ENCODE data around the gene SFTA2. TPM values are rescaled to one million over a fixed set of nuclear protein-coding genes. Genes with fewer than 3 reads are reported as not detected.

Gene SFTA2
- total and polyA plus RNA-seq, 2 of the 8 experiments (the other 6 are each of a cell fraction or from before 2014, with no cell fraction given) = not detected

DNA sequence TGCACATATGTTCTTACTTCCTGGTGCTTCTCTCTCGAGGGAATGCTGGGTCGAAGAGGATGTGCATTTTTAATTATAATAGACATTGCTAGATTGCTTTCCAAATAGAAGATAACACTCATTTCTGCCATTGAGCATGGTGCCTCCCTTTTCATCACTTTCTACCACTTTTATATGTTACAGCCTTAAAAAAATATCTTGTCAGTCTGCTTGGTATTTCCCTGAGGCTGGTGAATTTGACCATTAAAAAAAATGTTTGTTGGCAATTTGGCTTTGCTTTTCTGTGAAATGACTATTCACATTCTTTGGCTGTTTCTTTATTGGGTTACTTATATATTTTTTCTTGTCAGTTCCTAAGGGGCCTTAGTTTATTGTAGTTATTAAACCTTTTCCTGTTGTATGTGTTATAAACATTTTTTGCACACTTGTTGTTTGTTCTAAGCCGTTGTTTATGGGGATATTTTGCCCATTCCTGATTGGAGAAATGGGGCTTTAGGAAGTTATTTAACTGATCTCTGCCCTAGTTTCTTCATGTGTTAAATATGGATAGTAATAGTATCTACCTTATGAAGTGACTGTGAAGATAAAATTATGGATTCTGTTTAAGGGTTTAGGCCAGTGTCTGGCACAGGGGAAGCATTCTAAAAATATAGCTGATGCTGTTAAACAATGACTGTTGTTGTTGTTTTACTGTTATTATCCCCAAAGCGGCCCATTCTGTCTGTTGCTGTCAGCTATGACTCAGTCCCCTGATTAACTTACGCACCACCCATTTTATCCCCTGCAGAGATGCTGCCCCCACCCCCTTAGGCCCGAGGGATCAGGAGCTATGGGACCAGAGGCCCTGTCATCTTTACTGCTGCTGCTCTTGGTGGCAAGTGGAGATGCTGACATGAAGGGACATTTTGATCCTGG lies 43.8 kb downstream of the SFTA2 start:
- POLR2A ChIA-PET (ENCODE audit: partially characterized antibody) = interaction anchor here (0.7 to 19.5 kb wide), 5 partner anchors 10 to 54 kb away, joined by 3 to 452 read pairs (median 3); no protein-coding TSS in a partner anchor
- peaks cover 9 to 73% of the 10 kb centered on the region in 2 experiments for H3K79me2 ChIP-seq (ENCODE audit: control insufficient read depth in 1 of 2, insufficient read depth in 2 of 2, low read length in 2 of 2)

More for the DNA sequence above, 43.8 kb downstream of the SFTA2 start:
- Histone ChIP-seq H3K4ac (replicated peaks; ENCODE audit: insufficient read length, low read depth, low read length) (no peak overlapping the region), H2BK12ac (ENCODE audit: low read depth, low read length) (no peak overlapping the region), H3K4me2 (ENCODE audit: insufficient read depth in 1 of 2, low read depth in 2 of 2, low read length in 2 of 2) (no peak overlapping the region), H3K4me1 (replicated peaks in 1 of 4; ENCODE audit: control insufficient read depth in 3 of 4, insufficient read depth in 4 of 4, low read length in 3 of 4) (peaks cover 6 to 28% (median 23%) of the 10 kb centered on the region in 4 experiments), H2BK5ac (ENCODE audit: low read depth, low read length) (no peak overlapping the region), H2BK120ac (replicated peaks; ENCODE audit: low read depth, low read length) (no peak overlapping the region), H4K91ac (replicated peaks; ENCODE audit: insufficient read length, low read length) (no peak overlapping the region), H2AK5ac (ENCODE audit: low read depth, low read length) (no peak overlapping the region), H3K14ac (ENCODE audit: insufficient read length) (no peak overlapping the region), H2BK20ac (ENCODE audit: low read length) (no peak overlapping the region), H3K23ac (ENCODE audit: insufficient read length) (no peak overlapping the region), H3K9ac (replicated peaks in 1 of 4; ENCODE audit: extremely low read depth in 1 of 4, low read depth in 3 of 4, low read length in 3 of 4) (no peak overlapping the region), H3K23me2 (ENCODE audit: low read depth, low read length) (peaks cover 23% of the 10 kb centered on the region), H4K8ac (ENCODE audit: extremely low read depth, insufficient read depth, low read length) (no peak overlapping the region), H4K20me1 (replicated peaks in 1 of 2; ENCODE audit: control insufficient read depth in 1 of 2, insufficient read depth in 2 of 2, low read length in 2 of 2) (peaks cover 4 to 30% of the 10 kb centered on the region in 2 experiments), H2BK15ac (ENCODE audit: low read length) (no peak overlapping the region), H3K27ac (ENCODE audit: low read depth, low read length) (0 out of 2 replicates have a peak overlapping the region, but pooled peaks have one; percentile 0), H3K79me1 (ENCODE audit: low read depth, low read length) (peaks cover 21% of the 10 kb centered on the region), H3K36me3 (ENCODE audit: control insufficient read depth in 2 of 4, insufficient read depth in 4 of 4, low read length in 3 of 4) (peaks cover 23 to 46% (median 37%) of the 10 kb centered on the region in 4 experiments), H3K56ac (replicated peaks; ENCODE audit: insufficient read length, low read depth, low read length) (no peak overlapping the region), H3K18ac (ENCODE audit: extremely low read depth, low read length) (no peak overlapping the region), H3K4me3 (ENCODE audit: extremely low read depth in 1 of 4, insufficient read depth in 2 of 4, low read depth in 3 of 4, low read length in 4 of 4) (no peak overlapping the region), H3K9me3 (ENCODE audit: insufficient read depth in 2 of 2, low read depth in 1 of 2, low read length in 1 of 2) (no peaks in the 10 kb centered on the region), H2AFZ (ENCODE audit: low read length) (no peak overlapping the region), H3K27me3 (replicated peaks in 1 of 4; ENCODE audit: control insufficient read depth in 3 of 4, extremely low read depth in 1 of 4, insufficient read depth in 3 of 4, low read length in 3 of 4) (no peaks in the 10 kb centered on the region), H4K5ac (ENCODE audit: insufficient read length, low read depth, low read length) (no peak overlapping the region)
- DNase-seq (ENCODE audit: low read depth in 1 of 2, low spot score in 2 of 2) (no peak), FAIRE-seq (no peak)
- no peak for TF ChIP-seq BACH1 (IDR thresholded peaks at IDR 0.05; ENCODE audit: low read length)
- WGBS, 2 experiments (ENCODE audit: extremely low coverage in 1 of 2, insufficient coverage in 1 of 2, insufficient read length in 1 of 2, insufficient replicate concordance in 2 of 2, low coverage in 1 of 2, low lambda C conversion rate in 2 of 2, missing lambda C conversion rate in 1 of 2) = 92% methylated on average over 6 of the region's 6 CpGs; no CpG with 5 or more reads in 1 of the 2 experiments
- CTCF ChIA-PET (ENCODE audit: partially characterized antibody) = interaction anchor here (1.7 to 29.0 kb wide), 3 partner anchors 9 to 51 kb away, joined by 10 to 610 read pairs (median 12); no protein-coding TSS in a partner anchor
